H9 (cell line): Measurements from ENCODE around the gene ARHGAP24. TPM values are rescaled to one million over a fixed set of nuclear protein-coding genes. Genes with fewer than 3 reads are reported as not detected.

ENCODE experiments used
- DNase-seq: peaks from one replicate; pipeline ENCODE4 v3.0.0-alpha.2; 2017
- H2AFZ ChIP-seq: one replicate; pipeline ENCODE4 v1.6.1; 2013; ENCODE audit warnings: mild to moderate bottlenecking, low read length, control low read depth, moderate library complexity
- H2AK5ac ChIP-seq: 2 replicates; pipeline ENCODE4 v1.6.1; 2013; ENCODE audit warnings: low read length, control low read depth, mixed read lengths; ENCODE audit not compliant: insufficient read length
- H2BK120ac ChIP-seq: one replicate; pipeline ENCODE4 v1.6.1; 2013; ENCODE audit warnings: low read depth, mild to moderate bottlenecking, low read length, control low read depth, inconsistent platforms; ENCODE audit not compliant: poor library complexity, severe bottlenecking
- H2BK12ac ChIP-seq: 2 replicates; pipeline ENCODE4 v1.6.1; 2013; ENCODE audit warnings: low read length, control low read depth, mixed read lengths, low read depth; ENCODE audit not compliant: insufficient read length
- H2BK15ac ChIP-seq: 2 replicates; pipeline ENCODE4 v1.6.1; 2013; ENCODE audit warnings: low read depth, low read length, control low read depth
- H2BK20ac ChIP-seq: one replicate; pipeline ENCODE4 v1.6.1; 2013; ENCODE audit warnings: low read depth, mild to moderate bottlenecking, low read length, control low read depth, inconsistent platforms; ENCODE audit not compliant: poor library complexity, severe bottlenecking
- H2BK5ac ChIP-seq: 2 replicates; pipeline ENCODE4 v1.6.1; 2013; ENCODE audit warnings: low read length, control low read depth, mixed read lengths; ENCODE audit not compliant: insufficient read length
- H3K14ac ChIP-seq: 2 replicates; pipeline ENCODE4 v1.6.1; 2013; ENCODE audit warnings: low read length, control low read depth; ENCODE audit not compliant: insufficient read depth
- H3K18ac ChIP-seq: 2 replicates; pipeline ENCODE4 v1.6.1; 2013; ENCODE audit warnings: low read depth, mild to moderate bottlenecking, mixed read lengths, low read length, control low read depth; ENCODE audit not compliant: insufficient read length
- H3K23ac ChIP-seq: 2 replicates; pipeline ENCODE4 v1.6.1; 2013; ENCODE audit warnings: low read length, control low read depth, mixed read lengths, low read depth; ENCODE audit not compliant: insufficient read length
- H3K23me2 ChIP-seq: 2 replicates; pipeline ENCODE4 v1.6.1; 2013; ENCODE audit warnings: low read depth, mild to moderate bottlenecking, mixed read lengths, low read length, control low read depth; ENCODE audit not compliant: insufficient read length, poor library complexity, severe bottlenecking
- H3K27ac ChIP-seq: 2 replicates; pipeline ENCODE4 v1.5.1; 2013; ENCODE audit warnings: low read length, control low read depth, mixed read lengths, low read depth; ENCODE audit not compliant: insufficient read length
- H3K27me3 ChIP-seq: 2 replicates; pipeline ENCODE4 v1.6.1; 2013; ENCODE audit warnings: low read length, control low read depth, inconsistent platforms; ENCODE audit not compliant: insufficient read depth
- H3K4ac ChIP-seq: 2 replicates; pipeline ENCODE4 v1.6.1; 2013; ENCODE audit warnings: low read depth, mild to moderate bottlenecking, control low read depth, inconsistent platforms, low read length, moderate library complexity
- H3K4me1 ChIP-seq: 2 replicates; pipeline ENCODE4 v1.6.1; 2013; ENCODE audit warnings: low read length, control low read depth, inconsistent platforms; ENCODE audit not compliant: insufficient read depth
- H3K4me2 ChIP-seq: 2 replicates; pipeline ENCODE4 v1.6.1; 2013; ENCODE audit warnings: low read length, control low read depth, mixed read lengths; ENCODE audit not compliant: insufficient read length, insufficient read depth
- H3K56ac ChIP-seq: 2 replicates; pipeline ENCODE4 v1.6.1; 2013; ENCODE audit warnings: low read depth, mild to moderate bottlenecking, mixed read lengths, low read length, control low read depth; ENCODE audit not compliant: insufficient read length
- H3K79me1 ChIP-seq: 2 replicates; pipeline ENCODE4 v1.6.1; 2013; ENCODE audit warnings: low read depth, mild to moderate bottlenecking, moderate library complexity, low read length, control low read depth, inconsistent platforms; ENCODE audit not compliant: insufficient read depth, poor library complexity, severe bottlenecking
- H3K79me2 ChIP-seq: 2 replicates; pipeline ENCODE4 v1.6.1; 2013; ENCODE audit warnings: low read length, control low read depth, inconsistent platforms; ENCODE audit not compliant: insufficient read depth
- H3K9ac ChIP-seq: 2 replicates; pipeline ENCODE4 v1.6.1; 2013; ENCODE audit warnings: low read length, control low read depth, mixed read lengths; ENCODE audit not compliant: insufficient read length; ENCODE audit errors: extremely low read depth
- H3K9me3 ChIP-seq: one replicate; pipeline ENCODE4 v1.6.1; 2013; ENCODE audit warnings: low read depth, low read length, inconsistent platforms; ENCODE audit not compliant: control insufficient read depth
- H3T11ph ChIP-seq: one replicate; pipeline ENCODE4 v1.6.1; 2013; ENCODE audit warnings: mild to moderate bottlenecking, low read length, control low read depth, inconsistent platforms
- H4K20me1 ChIP-seq: one replicate; pipeline ENCODE4 v1.6.1; 2013; ENCODE audit not compliant: control insufficient read depth, insufficient read length, insufficient read depth
- H4K5ac ChIP-seq: 2 replicates; pipeline ENCODE4 v1.6.1; 2013; ENCODE audit warnings: low read depth, mild to moderate bottlenecking, mixed read lengths, low read length, control low read depth; ENCODE audit not compliant: insufficient read length
- H4K8ac ChIP-seq: replicated peaks from 2 replicates; pipeline ENCODE4 v1.6.1; 2013; ENCODE audit warnings: low read length, control low read depth, mixed read lengths, low read depth; ENCODE audit not compliant: insufficient read length
- H4K91ac ChIP-seq: 2 replicates; pipeline ENCODE4 v1.6.1; 2013; ENCODE audit warnings: low read depth, mild to moderate bottlenecking, moderate library complexity, mixed read lengths, low read length, control low read depth; ENCODE audit not compliant: insufficient read length
- H3K27ac Mint-ChIP-seq, 3 experiments: 2 replicates in 2 of 3; 3 replicates in 1 of 3; pipeline ENCODE4 v1.8.0; 2020 to 2021; ENCODE audit warnings: mixed read lengths in 3 of 3, mild to moderate bottlenecking in 1 of 3, moderate library complexity in 1 of 3
- H3K27me3 Mint-ChIP-seq: 2 replicates; pipeline ENCODE4 v1.8.0; 2021; ENCODE audit warnings: low read depth, mild to moderate bottlenecking, moderate library complexity, mixed read lengths
- H3K36me3 Mint-ChIP-seq, 3 experiments: 2 replicates in 2 of 3; 3 replicates in 1 of 3; pipeline ENCODE4 v1.8.0; 2020 to 2021; ENCODE audit warnings: low read depth in 3 of 3, mixed read lengths in 3 of 3; ENCODE audit not compliant: insufficient read depth in 1 of 3
- H3K4me1 Mint-ChIP-seq, 2 experiments: 2 replicates each; pipeline ENCODE4 v1.8.0; 2020; ENCODE audit warnings: mixed read lengths in 2 of 2
- H3K4me3 Mint-ChIP-seq, 2 experiments: 2 replicates in 1 of 2; 3 replicates in 1 of 2; pipeline ENCODE4 v1.8.0; 2020 to 2021; ENCODE audit warnings: mild to moderate bottlenecking in 2 of 2, mixed read lengths in 2 of 2, moderate library complexity in 1 of 2
- H3K9me3 Mint-ChIP-seq, 2 experiments: 2 replicates in 1 of 2; 3 replicates in 1 of 2; pipeline ENCODE4 v1.8.0; 2020; ENCODE audit warnings: mild to moderate bottlenecking in 2 of 2, mixed read lengths in 2 of 2, moderate library complexity in 1 of 2
- WGBS: extraction: QIAGEN DNeasy Blood & Tissue Kit; methylation state at CpG from one replicate; pipeline ENCODE4 v1.1.7; 2013; ENCODE audit warnings: missing lambda C conversion rate, low lambda C conversion rate, mixed read lengths; ENCODE audit not compliant: insufficient read length; ENCODE audit errors: extremely low coverage; 5-methylcytosine and 5-hydroxymethylcytosine counted together
- total RNA-seq: library from RNA; stranded (reverse); gene quantifications from 2 replicates; pipeline ENCODE4 v1.2.1, GENCODE V29; 2021
- TF ChIP-seq, protein P1 (sequence below): fragments of 200-600 bp; sonication (generic); conservative IDR thresholded peaks from 3 replicates; pipeline ENCODE4 v1.8.0; 2021; ENCODE audit warnings: antibody characterized with exemption, mild to moderate bottlenecking

Gene ARHGAP24
- total RNA-seq, 1 experiment from 2014 or later, result 0.37 TPM

DNA sequence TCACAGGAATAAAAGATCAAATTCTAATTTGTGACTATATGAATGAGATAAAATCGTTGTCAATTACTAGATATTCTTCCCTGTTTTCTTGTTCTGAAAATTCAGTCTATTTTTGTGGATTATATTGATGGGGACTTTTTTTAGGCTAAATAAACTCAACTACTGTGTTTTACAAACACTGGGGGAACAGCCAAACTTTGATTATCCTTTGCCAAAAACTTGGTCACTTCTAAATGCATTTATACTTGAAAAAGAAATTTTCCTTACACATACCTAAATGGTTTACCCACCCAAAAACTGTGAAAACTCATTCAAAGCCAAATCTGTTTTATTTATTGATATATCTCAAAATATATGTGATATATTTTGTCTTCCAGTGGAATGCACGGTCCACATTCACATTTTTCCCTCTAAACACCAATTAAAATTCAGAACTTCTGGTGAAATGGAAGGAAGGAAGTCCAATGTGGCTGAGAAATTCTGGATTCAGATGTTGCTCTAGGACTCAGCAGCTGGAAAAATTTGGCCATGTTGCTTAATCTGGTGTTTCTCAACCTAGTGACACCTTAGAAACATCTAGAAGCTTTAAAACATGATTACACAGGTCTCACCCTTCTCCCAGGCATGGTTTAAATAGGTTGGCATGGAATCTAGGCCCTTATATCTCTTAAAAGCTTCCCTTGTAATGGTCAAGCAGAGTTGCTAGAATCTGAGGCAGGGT lies 28.6 kb upstream of the ARHGAP24 start:
- no peak overlapping the region for H3K4me2 ChIP-seq
- no peaks in the 10 kb centered on the region for H4K20me1 ChIP-seq
- no peak overlapping the region for H3K4ac ChIP-seq
- H3K23me2 ChIP-seq, result no peaks in the 10 kb centered on the region
- no peaks in the 10 kb centered on the region for H3K36me3 Mint-ChIP-seq
- WGBS, result no CpG with 5 or more reads among the region's 2 CpGs
- H3K9ac ChIP-seq, result no peak overlapping the region
- H2BK20ac ChIP-seq, result no peak overlapping the region
- H4K8ac ChIP-seq, result no peak overlapping the region
- H2BK5ac ChIP-seq, result no peak overlapping the region
- no peaks in the 10 kb centered on the region for H3K27me3 ChIP-seq
- no peaks in the 10 kb centered on the region for H3K9me3 Mint-ChIP-seq
- no peak overlapping the region for H3K56ac ChIP-seq
- no peaks in the 10 kb centered on the region for H3K9me3 ChIP-seq
- no peak overlapping the region for H3K23ac ChIP-seq
- H2AFZ ChIP-seq, result no peak overlapping the region
- H3K14ac ChIP-seq, result no peak overlapping the region
- H3T11ph ChIP-seq, result no peak overlapping the region
- no peaks in the 10 kb centered on the region for H3K79me2 ChIP-seq
- no peak overlapping the region for H2BK15ac ChIP-seq
- no peak overlapping the region for H3K27ac Mint-ChIP-seq
- no peaks in the 10 kb centered on the region for H3K27me3 Mint-ChIP-seq
- no peak overlapping the region for H2BK12ac ChIP-seq
- H3K4me1 ChIP-seq, result no peaks in the 10 kb centered on the region
- no peak overlapping the region for H4K5ac ChIP-seq
- H3K18ac ChIP-seq, result no peak overlapping the region
- DNase-seq, result no peak
- peaks cover 0 to 6% of the 10 kb centered on the region in 2 experiments; a peak in 1 of 4 replicates for H3K4me1 Mint-ChIP-seq
- H3K27ac ChIP-seq, result no peak overlapping the region
- H2BK120ac ChIP-seq, result no peak overlapping the region
- H4K91ac ChIP-seq, result no peak overlapping the region
- no peak overlapping the region for H2AK5ac ChIP-seq
- H3K79me1 ChIP-seq, result no peaks in the 10 kb centered on the region
- no peak overlapping the region for H3K4me3 Mint-ChIP-seq
- TF ChIP-seq, protein P1, sequence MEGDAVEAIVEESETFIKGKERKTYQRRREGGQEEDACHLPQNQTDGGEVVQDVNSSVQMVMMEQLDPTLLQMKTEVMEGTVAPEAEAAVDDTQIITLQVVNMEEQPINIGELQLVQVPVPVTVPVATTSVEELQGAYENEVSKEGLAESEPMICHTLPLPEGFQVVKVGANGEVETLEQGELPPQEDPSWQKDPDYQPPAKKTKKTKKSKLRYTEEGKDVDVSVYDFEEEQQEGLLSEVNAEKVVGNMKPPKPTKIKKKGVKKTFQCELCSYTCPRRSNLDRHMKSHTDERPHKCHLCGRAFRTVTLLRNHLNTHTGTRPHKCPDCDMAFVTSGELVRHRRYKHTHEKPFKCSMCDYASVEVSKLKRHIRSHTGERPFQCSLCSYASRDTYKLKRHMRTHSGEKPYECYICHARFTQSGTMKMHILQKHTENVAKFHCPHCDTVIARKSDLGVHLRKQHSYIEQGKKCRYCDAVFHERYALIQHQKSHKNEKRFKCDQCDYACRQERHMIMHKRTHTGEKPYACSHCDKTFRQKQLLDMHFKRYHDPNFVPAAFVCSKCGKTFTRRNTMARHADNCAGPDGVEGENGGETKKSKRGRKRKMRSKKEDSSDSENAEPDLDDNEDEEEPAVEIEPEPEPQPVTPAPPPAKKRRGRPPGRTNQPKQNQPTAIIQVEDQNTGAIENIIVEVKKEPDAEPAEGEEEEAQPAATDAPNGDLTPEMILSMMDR, result no peak
